IPS-18a (cell line): ENCODE data around the gene ZNF366.

Source experiments
- H3K27ac ChIP-seq: one replicate; pipeline ENCODE4 v1.5.1; 2013; ENCODE audit warnings: low read length
- H3K27me3 ChIP-seq: one replicate; pipeline ENCODE4 v1.6.1; 2013; ENCODE audit warnings: mild to moderate bottlenecking, low read length; ENCODE audit not compliant: control insufficient read depth, insufficient read depth
- H3K36me3 ChIP-seq: one replicate; pipeline ENCODE4 v1.6.1; 2013; ENCODE audit warnings: low read depth, low read length; ENCODE audit not compliant: control insufficient read depth
- H3K4me1 ChIP-seq: one replicate; pipeline ENCODE4 v1.6.1; 2013; ENCODE audit warnings: low read depth, low read length; ENCODE audit not compliant: control insufficient read depth
- H3K4me3 ChIP-seq: one replicate; pipeline ENCODE4 v1.5.1; 2013; ENCODE audit warnings: low read length
- H3K9ac ChIP-seq: one replicate; pipeline ENCODE4 v1.6.1; 2013; ENCODE audit warnings: mild to moderate bottlenecking, low read length, moderate library complexity
- H3K9me3 ChIP-seq: one replicate; pipeline ENCODE4 v1.6.1; 2013; ENCODE audit warnings: low read depth, low read length; ENCODE audit not compliant: control insufficient read depth

The ZNF366 gene

GRCh38 chr5:72459913-72460312 lies 47.3 kb downstream of the ZNF366 start:
- no peak overlapping the region for H3K9ac ChIP-seq
- H3K27ac ChIP-seq: no peak overlapping the region
- H3K36me3 ChIP-seq: no peaks in the 10 kb centered on the region

GRCh38 chr5:72459089-72459661 lies 48.0 kb downstream of the ZNF366 start:
- H3K27me3 ChIP-seq: no peaks in the 10 kb centered on the region
- no peaks in the 10 kb centered on the region for H3K9me3 ChIP-seq
- H3K9ac ChIP-seq: no peak overlapping the region
- H3K4me3 ChIP-seq: no peak overlapping the region
- no peaks in the 10 kb centered on the region for H3K4me1 ChIP-seq
- no peaks in the 10 kb centered on the region for H3K36me3 ChIP-seq
- H3K27ac ChIP-seq: no peak overlapping the region

More at GRCh38 chr5:72459913-72460312, 47.3 kb downstream of the ZNF366 start:
- H3K4me3 ChIP-seq: no peak overlapping the region
- H3K27me3 ChIP-seq: no peaks in the 10 kb centered on the region
- no peaks in the 10 kb centered on the region for H3K4me1 ChIP-seq
- H3K9me3 ChIP-seq: no peaks in the 10 kb centered on the region

- Histone ChIP-seq H3K4me3 (no peak overlapping the region), H3K27ac (no peak overlapping the region), H3K27me3 (no peaks in the 10 kb centered on the region), H3K9me3 (no peaks in the 10 kb centered on the region), H3K9ac (no peak overlapping the region), H3K4me1 (no peaks in the 10 kb centered on the region), H3K36me3 (no peaks in the 10 kb centered on the region)
Observed at GRCh38 chr5:72458407-72458806, 48.8 kb downstream of the ZNF366 start.

GRCh38 chr5:72457491-72457890 lies 49.7 kb downstream of the ZNF366 start:
- Histone ChIP-seq H3K9me3 (no peaks in the 10 kb centered on the region), H3K4me3 (no peak overlapping the region), H3K36me3 (no peaks in the 10 kb centered on the region), H3K27me3 (no peaks in the 10 kb centered on the region), H3K27ac (no peak overlapping the region), H3K9ac (no peak overlapping the region), H3K4me1 (peaks cover under 1% of the 10 kb centered on the region)

GRCh38 chr5:72456391-72457074 lies 50.7 kb downstream of the ZNF366 start:
- Histone ChIP-seq H3K36me3 (no peaks in the 10 kb centered on the region), H3K27ac (no peak overlapping the region), H3K4me3 (no peak overlapping the region), H3K9ac (no peak overlapping the region), H3K9me3 (no peaks in the 10 kb centered on the region), H3K27me3 (no peaks in the 10 kb centered on the region), H3K4me1 (peaks cover 8% of the 10 kb centered on the region)

GRCh38 chr5:72455476-72455875 lies 51.7 kb downstream of the ZNF366 start:
- no peak overlapping the region for H3K9ac ChIP-seq
- no peak overlapping the region for H3K4me3 ChIP-seq
- H3K4me1 ChIP-seq: peaks cover 8% of the 10 kb centered on the region
- H3K36me3 ChIP-seq: no peaks in the 10 kb centered on the region
- H3K27ac ChIP-seq: no peak overlapping the region
- H3K9me3 ChIP-seq: no peaks in the 10 kb centered on the region
- no peaks in the 10 kb centered on the region for H3K27me3 ChIP-seq

- Histone ChIP-seq H3K27me3 (no peaks in the 10 kb centered on the region), H3K36me3 (no peaks in the 10 kb centered on the region), H3K4me3 (no peak overlapping the region), H3K9me3 (no peaks in the 10 kb centered on the region), H3K9ac (no peak overlapping the region), H3K27ac (no peak overlapping the region), H3K4me1 (peaks cover 8% of the 10 kb centered on the region)
Observed at GRCh38 chr5:72454996-72455395, 52.2 kb downstream of the ZNF366 start.

GRCh38 chr5:72453246-72453775 lies 53.9 kb downstream of the ZNF366 start:
- H3K27ac ChIP-seq: no peak overlapping the region

GRCh38 chr5:72452515-72453245 lies 54.5 kb downstream of the ZNF366 start:
- no peaks in the 10 kb centered on the region for H3K9me3 ChIP-seq
- no peaks in the 10 kb centered on the region for H3K27me3 ChIP-seq
- no peak overlapping the region for H3K9ac ChIP-seq
- no peak overlapping the region for H3K27ac ChIP-seq
- H3K36me3 ChIP-seq: no peaks in the 10 kb centered on the region
- H3K4me3 ChIP-seq: no peak overlapping the region
- peaks cover 8% of the 10 kb centered on the region for H3K4me1 ChIP-seq

More at GRCh38 chr5:72453246-72453775, 53.9 kb downstream of the ZNF366 start:
- no peaks in the 10 kb centered on the region for H3K9me3 ChIP-seq
- H3K4me3 ChIP-seq: no peak overlapping the region
- no peaks in the 10 kb centered on the region for H3K36me3 ChIP-seq
- no peak overlapping the region for H3K9ac ChIP-seq
- no peaks in the 10 kb centered on the region for H3K27me3 ChIP-seq
- H3K4me1 ChIP-seq: peaks cover 8% of the 10 kb centered on the region

GRCh38 chr5:72451741-72452505 lies 55.3 kb downstream of the ZNF366 start:
- no peak overlapping the region for H3K27ac ChIP-seq
- no peaks in the 10 kb centered on the region for H3K36me3 ChIP-seq
- peaks cover 8% of the 10 kb centered on the region for H3K4me1 ChIP-seq
- H3K4me3 ChIP-seq: no peak overlapping the region
- no peaks in the 10 kb centered on the region for H3K9me3 ChIP-seq
- no peaks in the 10 kb centered on the region for H3K27me3 ChIP-seq
- H3K9ac ChIP-seq: no peak overlapping the region

GRCh38 chr5:72448368-72448767 lies 58.8 kb downstream of the ZNF366 start:
- H3K4me1 ChIP-seq: peaks cover 8% of the 10 kb centered on the region
- H3K4me3 ChIP-seq: no peak overlapping the region
- H3K36me3 ChIP-seq: no peaks in the 10 kb centered on the region
- H3K27me3 ChIP-seq: no peaks in the 10 kb centered on the region
- no peak overlapping the region for H3K9ac ChIP-seq
- no peak overlapping the region for H3K27ac ChIP-seq
- no peaks in the 10 kb centered on the region for H3K9me3 ChIP-seq
